ENCODE data around the gene KRTAP13-1. TPM values are rescaled to one million over a fixed set of nuclear protein-coding genes. Genes with fewer than 3 reads are reported as not detected.

The KRTAP13-1 gene
- not detected in 2 replicates for total RNA-seq (ENCODE audit: low replicate concordance)

GRCh38 chr21:30395731-30396130 is at the start of gene KRTAP13-1:
KRTAP13-1 (plus strand) TSS chr21:30396031; CDS start chr21:30396087, 56 bp downstream.

DNA sequence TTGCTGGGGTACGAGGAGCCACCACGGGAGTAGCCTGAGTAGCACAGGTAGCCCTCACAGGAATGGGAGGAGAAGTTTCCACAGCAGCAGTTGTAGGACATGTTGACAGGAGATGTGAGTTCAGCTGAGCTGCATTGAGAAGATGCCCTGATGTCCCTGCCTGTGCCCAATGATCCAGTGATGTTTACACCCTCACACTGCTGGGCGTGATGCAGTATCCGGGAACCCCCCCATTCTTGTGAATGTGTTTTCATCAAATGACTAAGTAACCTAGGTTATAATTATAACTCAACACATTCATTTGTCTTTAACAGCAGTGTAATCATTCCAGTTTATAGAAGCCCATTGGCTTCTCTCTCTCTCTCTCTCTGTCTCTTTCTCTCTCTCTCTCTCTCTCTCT is 47.3 kb upstream of the KRTAP13-1 start, which contains the start of gene KRTAP23-1:
TSS of gene KRTAP23-1 (minus strand) at position 101 of the 400 bp plus-strand sequence. CDS start at position 101, 0 bp downstream.

DNA sequence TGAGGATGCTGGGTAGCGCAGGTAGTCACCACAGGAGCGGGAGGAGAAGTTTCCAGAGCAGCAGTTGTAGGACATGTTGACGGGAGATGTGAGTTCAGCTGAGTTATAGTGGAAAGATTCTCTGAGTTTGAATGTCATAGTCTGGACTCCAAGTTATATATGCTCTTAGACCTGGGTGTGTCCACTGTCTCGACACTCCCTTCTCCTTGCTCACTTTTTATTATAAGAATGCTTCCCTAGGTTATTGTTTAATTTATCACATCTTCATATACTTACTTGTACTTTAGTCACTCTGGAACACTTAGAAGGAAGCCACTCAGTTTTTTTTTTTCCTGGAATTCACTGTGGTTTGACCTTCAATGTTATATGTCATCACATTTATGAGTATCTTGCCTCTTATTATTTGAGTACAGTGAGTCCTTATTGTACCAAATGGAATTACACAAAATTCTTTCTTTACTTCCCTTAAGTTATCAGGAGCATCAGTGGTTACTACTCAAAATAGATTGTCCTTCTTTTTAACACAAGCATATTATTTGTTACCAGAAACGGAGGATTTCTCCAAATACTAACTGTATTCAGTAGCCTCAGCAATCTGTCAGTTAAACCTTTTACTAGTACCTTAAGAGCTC is 23.6 kb upstream of the KRTAP13-1 start, which contains the start of gene KRTAP13-2:
TSS of gene KRTAP13-2 (minus strand) at position 133 of the 632 bp plus-strand sequence. CDS start at position 75, 58 bp downstream.

DNA sequence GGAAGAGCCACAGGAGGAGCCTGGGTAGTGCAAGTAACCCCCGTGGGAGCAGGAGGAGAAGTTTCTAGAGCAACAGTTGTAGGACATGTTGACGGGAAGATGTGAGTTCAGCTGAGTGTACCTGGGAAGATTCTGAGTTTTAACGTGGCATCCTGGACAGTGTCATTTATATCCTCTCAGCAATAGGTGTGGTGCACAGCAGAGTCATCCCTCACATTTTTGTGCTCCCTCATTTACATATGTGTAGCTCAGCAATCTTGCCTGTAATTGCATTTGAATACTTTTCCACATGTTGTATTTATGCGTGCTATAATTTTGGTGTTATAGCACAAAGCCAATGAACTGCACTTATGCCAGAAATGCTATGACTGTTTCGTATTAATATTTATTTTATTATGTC is 30.0 kb downstream of the KRTAP13-1 start, which contains the start of gene KRTAP13-3:
TSS of gene KRTAP13-3 (minus strand) at position 101 of the 400 bp plus-strand sequence. CDS start at position 87, 14 bp downstream.

DNA sequence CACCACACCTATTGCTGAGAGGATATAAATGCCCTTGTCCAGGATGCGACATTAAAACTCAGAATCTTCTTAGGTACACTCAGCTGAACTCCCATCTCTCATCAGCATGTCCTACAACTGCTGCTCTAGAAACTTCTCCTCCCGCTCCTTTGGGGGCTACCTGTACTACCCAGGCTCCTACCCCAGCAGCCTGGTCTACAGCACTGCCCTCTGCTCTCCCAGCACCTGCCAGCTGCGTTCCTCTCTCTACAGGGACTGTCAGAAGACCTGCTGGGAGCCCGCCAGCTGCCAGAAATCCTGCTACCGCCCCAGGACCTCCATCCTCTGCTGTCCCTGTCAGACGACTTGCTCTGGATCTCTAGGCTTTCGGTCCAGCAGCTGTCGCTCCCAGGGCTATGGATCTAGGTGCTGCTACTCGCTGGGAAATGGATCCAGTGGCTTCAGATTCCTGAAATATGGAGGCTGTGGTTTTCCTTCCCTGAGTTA is 34.4 kb downstream of the KRTAP13-1 start, which contains the start of gene KRTAP13-4:
TSS of gene KRTAP13-4 (plus strand) at position 51 of the 486 bp plus-strand sequence. CDS start at position 107, 56 bp downstream.

GRCh38 chr21:30439975-30440374 is 44.1 kb downstream of the KRTAP13-1 start, which contains the start of gene KRTAP15-1:
KRTAP15-1 (plus strand) TSS chr21:30440275; CDS start chr21:30440328, 53 bp downstream.

Other genes starting within 250 kb of the KRTAP13-1 start
- gene CLDN17, start 229.2 kb upstream of the KRTAP13-1 start, total RNA-seq (ENCODE audit: low replicate concordance): not detected in 2 replicates
- gene CLDN8, start 179.9 kb upstream of the KRTAP13-1 start, total RNA-seq (ENCODE audit: low replicate concordance): not detected in 2 replicates
- not detected in 2 replicates for gene KRTAP24-1, start 113.1 kb upstream of the KRTAP13-1 start, total RNA-seq (ENCODE audit: low replicate concordance)
- gene KRTAP25-1, start 106.5 kb upstream of the KRTAP13-1 start, total RNA-seq (ENCODE audit: low replicate concordance): not detected in 2 replicates
- gene KRTAP26-1, start 75.7 kb upstream of the KRTAP13-1 start, total RNA-seq (ENCODE audit: low replicate concordance): not detected in 2 replicates
- gene KRTAP27-1, start 58.3 kb upstream of the KRTAP13-1 start, total RNA-seq (ENCODE audit: low replicate concordance): not detected in 2 replicates
- not detected in 2 replicates for gene KRTAP23-1, start 47.4 kb upstream of the KRTAP13-1 start, total RNA-seq (ENCODE audit: low replicate concordance)
- not detected in 2 replicates for gene KRTAP13-2, start 23.8 kb upstream of the KRTAP13-1 start, total RNA-seq (ENCODE audit: low replicate concordance)
- gene KRTAP13-3, start 29.9 kb downstream of the KRTAP13-1 start, total RNA-seq (ENCODE audit: low replicate concordance): not detected in 2 replicates
- gene KRTAP13-4, start 34.2 kb downstream of the KRTAP13-1 start, total RNA-seq (ENCODE audit: low replicate concordance): not detected in 2 replicates
- gene KRTAP15-1, start 44.2 kb downstream of the KRTAP13-1 start, total RNA-seq (ENCODE audit: low replicate concordance): not detected in 2 replicates
- not detected in 2 replicates for gene KRTAP19-1, start 84.3 kb downstream of the KRTAP13-1 start, total RNA-seq (ENCODE audit: low replicate concordance)
- not detected in 2 replicates for gene KRTAP19-2, start 91.4 kb downstream of the KRTAP13-1 start, total RNA-seq (ENCODE audit: low replicate concordance)
- gene KRTAP19-3, start 96.0 kb downstream of the KRTAP13-1 start, total RNA-seq (ENCODE audit: low replicate concordance): not detected in 2 replicates
- gene KRTAP19-4, start 101.1 kb downstream of the KRTAP13-1 start, total RNA-seq (ENCODE audit: low replicate concordance): not detected in 2 replicates
- not detected in 2 replicates for gene KRTAP19-5, start 106.1 kb downstream of the KRTAP13-1 start, total RNA-seq (ENCODE audit: low replicate concordance)
- gene KRTAP19-6, start 145.8 kb downstream of the KRTAP13-1 start, total RNA-seq (ENCODE audit: low replicate concordance): not detected in 2 replicates
- not detected in 2 replicates for gene KRTAP19-7, start 165.3 kb downstream of the KRTAP13-1 start, total RNA-seq (ENCODE audit: low replicate concordance)
- not detected in 2 replicates for gene KRTAP22-2, start 194.4 kb downstream of the KRTAP13-1 start, total RNA-seq (ENCODE audit: low replicate concordance)
- not detected in 2 replicates for gene KRTAP6-3, start 196.4 kb downstream of the KRTAP13-1 start, total RNA-seq (ENCODE audit: low replicate concordance)
- gene KRTAP6-2, start 202.9 kb downstream of the KRTAP13-1 start, total RNA-seq (ENCODE audit: low replicate concordance): not detected in 2 replicates
- not detected in 2 replicates for gene KRTAP22-1, start 205.1 kb downstream of the KRTAP13-1 start, total RNA-seq (ENCODE audit: low replicate concordance)
- not detected in 2 replicates for gene KRTAP6-1, start 217.9 kb downstream of the KRTAP13-1 start, total RNA-seq (ENCODE audit: low replicate concordance)
- not detected in 2 replicates for gene KRTAP20-1, start 220.4 kb downstream of the KRTAP13-1 start, total RNA-seq (ENCODE audit: low replicate concordance)
- gene KRTAP20-4, start 224.6 kb downstream of the KRTAP13-1 start, total RNA-seq (ENCODE audit: low replicate concordance): not detected in 2 replicates
- gene KRTAP20-2, start 239.2 kb downstream of the KRTAP13-1 start, total RNA-seq (ENCODE audit: low replicate concordance): not detected in 2 replicates
- not detected in 2 replicates for gene KRTAP20-3, start 246.8 kb downstream of the KRTAP13-1 start, total RNA-seq (ENCODE audit: low replicate concordance)